Measurements from ENCODE around the gene ELK3. TPM values are rescaled to one million over a fixed set of nuclear protein-coding genes. Genes with fewer than 3 reads are reported as not detected.

Gene ELK3
- total RNA-seq, 1 experiment from 2014 or later, result 34.1 TPM

- intact Hi-C loops (cut with micrococcal nuclease; ENCODE audit: unreplicated experiment), result no loop called here
- Mint-ChIP-seq H3K36me3 (ENCODE audit: insufficient read depth, unreplicated experiment) (no peaks in the 10 kb centered on the region), H3K27me3 (ENCODE audit: unreplicated experiment) (peaks cover 20% of the 10 kb centered on the region), H3K9me3 (ENCODE audit: low read depth, unreplicated experiment) (no peaks in the 10 kb centered on the region), H3K4me3 (ENCODE audit: low read depth, unreplicated experiment) (no peak overlapping the region), H3K4me1 (ENCODE audit: low read depth, unreplicated experiment) (no peaks in the 10 kb centered on the region), H3K27ac (ENCODE audit: unreplicated experiment) (no peak overlapping the region)
- BruUV-seq (replicated peaks), result no TSS peak
- CTCF ChIA-PET, result interaction anchor here (0.5 kb wide), 1 partner anchor 51 kb away, joined by 8 read pairs; no protein-coding TSS in a partner anchor
- TF ChIP-seq CTCF (IDR thresholded peaks at IDR 0.05; ENCODE audit: unreplicated experiment), result no peak
- no peak for DNase-seq
Observed at GRCh38 chr12:96176575-96176974, 17.6 kb upstream of the ELK3 start.

- Mint-ChIP-seq H3K9me3 (ENCODE audit: low read depth, unreplicated experiment) (no peaks in the 10 kb centered on the region), H3K27ac (ENCODE audit: unreplicated experiment) (no peak overlapping the region), H3K4me3 (ENCODE audit: low read depth, unreplicated experiment) (no peak overlapping the region), H3K4me1 (ENCODE audit: low read depth, unreplicated experiment) (no peaks in the 10 kb centered on the region), H3K27me3 (ENCODE audit: unreplicated experiment) (peaks cover 15% of the 10 kb centered on the region), H3K36me3 (ENCODE audit: insufficient read depth, unreplicated experiment) (no peaks in the 10 kb centered on the region)
- no peak for DNase-seq
- no peak for TF ChIP-seq CTCF (IDR thresholded peaks at IDR 0.05; ENCODE audit: unreplicated experiment)
- intact Hi-C loops (cut with micrococcal nuclease; ENCODE audit: unreplicated experiment), result no loop called here
- CTCF ChIA-PET, result interaction anchor here (0.5 to 0.6 kb wide), 2 partner anchors 51 to 214 kb away, joined by 5 to 8 read pairs; no protein-coding TSS in a partner anchor
- BruUV-seq (replicated peaks), result no TSS peak
Observed at GRCh38 chr12:96177013-96177412, 17.2 kb upstream of the ELK3 start.

GRCh38 chr12:96183734-96184370 is 10.3 kb upstream of the ELK3 start:
- Mint-ChIP-seq H3K36me3 (ENCODE audit: insufficient read depth, unreplicated experiment) (no peaks in the 10 kb centered on the region), H3K27me3 (ENCODE audit: unreplicated experiment) (peaks cover 21% of the 10 kb centered on the region), H3K4me3 (ENCODE audit: low read depth, unreplicated experiment) (no peak overlapping the region), H3K9me3 (ENCODE audit: low read depth, unreplicated experiment) (no peaks in the 10 kb centered on the region), H3K4me1 (ENCODE audit: low read depth, unreplicated experiment) (no peaks in the 10 kb centered on the region), H3K27ac (ENCODE audit: unreplicated experiment) (no peak overlapping the region)
- intact Hi-C loops (cut with micrococcal nuclease; ENCODE audit: unreplicated experiment), result no loop called here
- CTCF ChIA-PET, result no interaction called here
- DNase-seq, result no peak
- no TSS peak for BruUV-seq (replicated peaks)
- no peak for TF ChIP-seq CTCF (IDR thresholded peaks at IDR 0.05; ENCODE audit: unreplicated experiment)

GRCh38 chr12:96185914-96186313 is 8.3 kb upstream of the ELK3 start:
- Mint-ChIP-seq H3K9me3 (ENCODE audit: low read depth, unreplicated experiment) (no peaks in the 10 kb centered on the region), H3K36me3 (ENCODE audit: insufficient read depth, unreplicated experiment) (no peaks in the 10 kb centered on the region), H3K27me3 (ENCODE audit: unreplicated experiment) (peaks cover 21% of the 10 kb centered on the region), H3K27ac (ENCODE audit: unreplicated experiment) (no peak overlapping the region), H3K4me1 (ENCODE audit: low read depth, unreplicated experiment) (no peaks in the 10 kb centered on the region), H3K4me3 (ENCODE audit: low read depth, unreplicated experiment) (no peak overlapping the region)
- no peak for TF ChIP-seq CTCF (IDR thresholded peaks at IDR 0.05; ENCODE audit: unreplicated experiment)
- BruUV-seq (replicated peaks), result no TSS peak
- DNase-seq, result no peak
- CTCF ChIA-PET, result no interaction called here
- intact Hi-C loops (cut with micrococcal nuclease; ENCODE audit: unreplicated experiment), result no loop called here

All from Calu3 (cell line).